Measurements from ENCODE around the gene CAPN2. TPM values are rescaled to one million over a fixed set of nuclear protein-coding genes. Genes with fewer than 3 reads are reported as not detected.
A peak's percentile ranks its signal among the peaks of the same experiment; 100 is the strongest.

The CAPN2 gene
- total RNA-seq, 1 experiment from 2014 or later: 1,259 TPM

- H3K9ac ChIP-seq (ENCODE audit: low read length): peak overlapping the region; percentile 83
- H3K36me3 ChIP-seq (ENCODE audit: low read depth, low read length): no peaks in the 10 kb centered on the region
- DNase-seq (peak; percentile 89), ATAC-seq (peak; percentile 4)
- no peaks in the 10 kb centered on the region for H3K27me3 ChIP-seq (ENCODE audit: low read length)
- peaks cover 11% of the 10 kb centered on the region for H3F3A ChIP-seq (ENCODE audit: low read length, unreplicated experiment)
- H2AFZ ChIP-seq (ENCODE audit: low read length): no peak overlapping the region
- ChIA-PET CTCF (interaction anchor here (0.6 kb wide), 1 partner anchor 1663 kb away, joined by 3 read pairs; no protein-coding TSS in a partner anchor), POLR2A (ENCODE audit: unreplicated experiment) (no interaction called here)
- no peaks in the 10 kb centered on the region for H4K20me1 ChIP-seq (ENCODE audit: low read length)
- peak overlapping the region; percentile 13; the same call in 1 of the 2 replicates for H3K4me3 ChIP-seq (ENCODE audit: low read length)
- TF ChIP-seq EZH2 (IDR thresholded peaks at IDR 0.05; ENCODE audit: low read length, unreplicated experiment) (no peak), EZH2phosphoT487 (IDR thresholded peaks at IDR 0.05; ENCODE audit: borderline replicate concordance, low read length) (no peak)
- H3K9me2 ChIP-seq (replicated peaks; ENCODE audit: low read length): no peaks in the 10 kb centered on the region
- peaks cover 12% of the 10 kb centered on the region for H3K79me2 ChIP-seq (ENCODE audit: low read length)
- H3K9me3 ChIP-seq (ENCODE audit: low read length): no peaks in the 10 kb centered on the region
- H3K4me2 ChIP-seq (ENCODE audit: low read length): peak overlapping the region; percentile 80
- intact Hi-C loops (cut with micrococcal nuclease): loop anchor here (2.0 to 10.0 kb wide), 3 partner anchors 64 to 408 kb away; partner anchors contain the start of genes FBXO28 and TP53BP2
- H3K27ac ChIP-seq (ENCODE audit: low read length): peak overlapping the region; percentile 94
- peaks cover 93% of the 10 kb centered on the region for H3K4me1 ChIP-seq (ENCODE audit: insufficient read depth, low read length)
- no TSS peak for BruUV-seq (replicated peaks)
These were observed 6.0 kb upstream of the CAPN2 start for GRCh38 chr1:223706077-223706973.

- H3K36me3 ChIP-seq (ENCODE audit: low read depth, low read length): no peaks in the 10 kb centered on the region
- H3K4me1 ChIP-seq (ENCODE audit: insufficient read depth, low read length): peaks cover 94% of the 10 kb centered on the region
- BruUV-seq (replicated peaks): TSS peak; percentile 59
- H3K79me2 ChIP-seq (ENCODE audit: low read length): peaks cover 21% of the 10 kb centered on the region
- H3K9ac ChIP-seq (ENCODE audit: low read length): peak overlapping the region; percentile 83
- intact Hi-C loops (cut with micrococcal nuclease): loop anchor here (2.0 to 10.0 kb wide), 3 partner anchors 63 to 407 kb away; partner anchors contain the start of genes FBXO28 and TP53BP2
- no peaks in the 10 kb centered on the region for H3K9me2 ChIP-seq (replicated peaks; ENCODE audit: low read length)
- H4K20me1 ChIP-seq (ENCODE audit: low read length): no peaks in the 10 kb centered on the region
- H3K9me3 ChIP-seq (ENCODE audit: low read length): no peaks in the 10 kb centered on the region
- H3F3A ChIP-seq (ENCODE audit: low read length, unreplicated experiment): peaks cover 11% of the 10 kb centered on the region
- CTCF ChIA-PET: interaction anchor here (0.6 to 1.2 kb wide), 4 partner anchors 25 to 1662 kb away, joined by 3 to 6 read pairs (median 3); no protein-coding TSS in a partner anchor
- peak overlapping the region; percentile 51 for H3K4me3 ChIP-seq (ENCODE audit: low read length)
- TF ChIP-seq EZH2 (IDR thresholded peaks at IDR 0.05; ENCODE audit: low read length, unreplicated experiment): no peak
- no peak for TF ChIP-seq EZH2phosphoT487 (IDR thresholded peaks at IDR 0.05; ENCODE audit: borderline replicate concordance, low read length)
- TF ChIP-seq CTCF (conservative IDR thresholded peaks at IDR 0.05; ENCODE audit: low read depth, low read length): no peak
- DNase-seq (peak; percentile 99), ATAC-seq (peak; percentile 54)
- H3K4me2 ChIP-seq (ENCODE audit: low read length): peak overlapping the region; percentile 80
- H2AFZ ChIP-seq (ENCODE audit: low read length): peak overlapping the region; percentile 33; the same call in 1 of the 2 replicates
- no peaks in the 10 kb centered on the region for H3K27me3 ChIP-seq (ENCODE audit: low read length)
- H3K27ac ChIP-seq (ENCODE audit: low read length): peak overlapping the region; percentile 94
- POLR2A ChIA-PET (ENCODE audit: unreplicated experiment): interaction anchor here (0.6 kb wide), 3 partner anchors 14 to 356 kb away, joined by 3 to 17 read pairs (median 5); no protein-coding TSS in a partner anchor
These were observed 4.9 kb upstream of the CAPN2 start for GRCh38 chr1:223707256-223708000.

GRCh38 chr1:223708001-223708359, 4.4 kb upstream of the CAPN2 start:
- H3K9ac ChIP-seq (ENCODE audit: low read length): peak overlapping the region; percentile 83
- no peaks in the 10 kb centered on the region for H3K27me3 ChIP-seq (ENCODE audit: low read length)
- peaks cover 89% of the 10 kb centered on the region for H3K4me1 ChIP-seq (ENCODE audit: insufficient read depth, low read length)
- no TSS peak for BruUV-seq (replicated peaks)
- H3K27ac ChIP-seq (ENCODE audit: low read length): peak overlapping the region; percentile 94
- peak overlapping the region; percentile 80 for H3K4me2 ChIP-seq (ENCODE audit: low read length)
- TF ChIP-seq CTCF (conservative IDR thresholded peaks at IDR 0.05; ENCODE audit: low read depth, low read length) (peak; percentile 45), EZH2 (IDR thresholded peaks at IDR 0.05; ENCODE audit: low read length, unreplicated experiment) (no peak), EZH2phosphoT487 (IDR thresholded peaks at IDR 0.05; ENCODE audit: borderline replicate concordance, low read length) (no peak)
- ATAC-seq: peak; percentile 1
- H3K9me2 ChIP-seq (replicated peaks; ENCODE audit: low read length): no peaks in the 10 kb centered on the region
- ChIA-PET POLR2A (ENCODE audit: unreplicated experiment) (interaction anchor here (0.6 kb wide), 3 partner anchors 13 to 356 kb away, joined by 5 to 17 read pairs (median 6); no protein-coding TSS in a partner anchor), CTCF (interaction anchor here (0.9 to 1.2 kb wide), 3 partner anchors 25 to 68 kb away, joined by 3 to 6 read pairs (median 3); no protein-coding TSS in a partner anchor)
- H3K36me3 ChIP-seq (ENCODE audit: low read depth, low read length): no peaks in the 10 kb centered on the region
- peak overlapping the region; percentile 33; the same call in 1 of the 2 replicates for H2AFZ ChIP-seq (ENCODE audit: low read length)
- peaks cover 27% of the 10 kb centered on the region for H3K79me2 ChIP-seq (ENCODE audit: low read length)
- peak overlapping the region; percentile 51; the same call in 1 of the 2 replicates for H3K4me3 ChIP-seq (ENCODE audit: low read length)
- H4K20me1 ChIP-seq (ENCODE audit: low read length): no peaks in the 10 kb centered on the region
- no peaks in the 10 kb centered on the region for H3K9me3 ChIP-seq (ENCODE audit: low read length)
- DNase-seq: no peak
- intact Hi-C loops (cut with micrococcal nuclease): loop anchor here (5.0 to 10.0 kb wide), 2 partner anchors 139 to 407 kb away; partner anchors contain the start of genes FBXO28 and TP53BP2
- peaks cover 9% of the 10 kb centered on the region for H3F3A ChIP-seq (ENCODE audit: low read length, unreplicated experiment)
